ENCODE results near the gene RBBP4.

- TF ChIP-seq POLR2AphosphoS5 (IDR thresholded peaks at IDR 0.05) (no peak), POLR2A (IDR thresholded peaks at IDR 0.05) (no peak)
- TF ChIP-seq, protein P1, sequence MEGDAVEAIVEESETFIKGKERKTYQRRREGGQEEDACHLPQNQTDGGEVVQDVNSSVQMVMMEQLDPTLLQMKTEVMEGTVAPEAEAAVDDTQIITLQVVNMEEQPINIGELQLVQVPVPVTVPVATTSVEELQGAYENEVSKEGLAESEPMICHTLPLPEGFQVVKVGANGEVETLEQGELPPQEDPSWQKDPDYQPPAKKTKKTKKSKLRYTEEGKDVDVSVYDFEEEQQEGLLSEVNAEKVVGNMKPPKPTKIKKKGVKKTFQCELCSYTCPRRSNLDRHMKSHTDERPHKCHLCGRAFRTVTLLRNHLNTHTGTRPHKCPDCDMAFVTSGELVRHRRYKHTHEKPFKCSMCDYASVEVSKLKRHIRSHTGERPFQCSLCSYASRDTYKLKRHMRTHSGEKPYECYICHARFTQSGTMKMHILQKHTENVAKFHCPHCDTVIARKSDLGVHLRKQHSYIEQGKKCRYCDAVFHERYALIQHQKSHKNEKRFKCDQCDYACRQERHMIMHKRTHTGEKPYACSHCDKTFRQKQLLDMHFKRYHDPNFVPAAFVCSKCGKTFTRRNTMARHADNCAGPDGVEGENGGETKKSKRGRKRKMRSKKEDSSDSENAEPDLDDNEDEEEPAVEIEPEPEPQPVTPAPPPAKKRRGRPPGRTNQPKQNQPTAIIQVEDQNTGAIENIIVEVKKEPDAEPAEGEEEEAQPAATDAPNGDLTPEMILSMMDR (IDR thresholded peaks at IDR 0.05): no peak
Observed at GRCh38 chr1:32727876-32728275, 76.9 kb downstream of the RBBP4 start.
